Right kidney (tissue), 1 donor: ENCODE results near the gene VPS37D.
"Not testable (repeated sequence)": the region's sequence is repeated elsewhere in the genome, so short reads cannot be mapped to it uniquely, and the experiment has no call there.

ENCODE experiments used
- DNase-seq: peaks from one replicate; pipeline ENCODE4 v3.0.0-alpha.2; 2016

The VPS37D gene

DNA sequence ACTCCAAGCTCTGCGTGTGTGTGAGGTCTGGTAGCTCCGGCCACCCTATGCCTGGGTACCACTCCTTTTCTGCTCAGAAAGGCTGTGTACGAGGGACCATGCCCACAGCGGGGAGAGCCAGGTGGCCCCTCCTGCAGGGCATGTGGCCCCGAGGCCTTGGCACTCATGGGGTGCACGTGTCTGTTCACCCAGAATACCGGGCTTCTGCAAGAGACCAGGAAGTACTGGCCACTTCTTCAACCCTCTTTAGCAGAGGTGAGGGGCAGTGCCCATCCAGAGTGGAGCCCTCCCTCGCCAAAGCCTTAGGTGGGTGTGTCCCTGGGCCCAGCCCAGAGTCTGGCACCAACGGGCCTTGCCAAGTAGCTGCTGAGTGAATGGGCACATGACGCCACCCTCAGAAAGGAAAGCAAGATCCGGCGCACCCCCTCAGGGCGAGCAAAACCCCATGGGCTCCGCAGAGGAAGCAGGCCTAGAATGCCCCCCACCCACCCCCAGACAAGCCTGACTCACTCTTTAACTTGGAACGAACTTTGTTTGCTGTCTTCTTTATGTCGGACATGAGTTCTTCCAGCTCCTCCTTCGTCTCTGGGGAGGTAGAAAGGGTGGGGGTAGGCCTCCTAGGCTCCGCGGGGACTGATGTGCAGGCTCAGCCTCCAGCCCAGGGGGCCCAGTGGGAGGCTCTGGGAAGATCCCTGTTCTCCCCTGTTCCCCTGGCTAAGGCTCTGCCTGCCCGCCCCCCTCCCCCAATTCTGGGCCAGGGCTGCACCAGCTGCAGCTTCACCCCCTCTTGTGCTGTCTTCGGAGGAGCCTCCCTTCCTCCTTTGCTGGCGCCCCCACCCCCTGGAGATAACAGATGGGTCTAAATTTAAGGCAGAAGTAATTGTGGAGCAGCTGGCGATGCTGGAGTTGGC is 37.3 kb downstream of the VPS37D start:
- DNase-seq = no peak

DNA sequence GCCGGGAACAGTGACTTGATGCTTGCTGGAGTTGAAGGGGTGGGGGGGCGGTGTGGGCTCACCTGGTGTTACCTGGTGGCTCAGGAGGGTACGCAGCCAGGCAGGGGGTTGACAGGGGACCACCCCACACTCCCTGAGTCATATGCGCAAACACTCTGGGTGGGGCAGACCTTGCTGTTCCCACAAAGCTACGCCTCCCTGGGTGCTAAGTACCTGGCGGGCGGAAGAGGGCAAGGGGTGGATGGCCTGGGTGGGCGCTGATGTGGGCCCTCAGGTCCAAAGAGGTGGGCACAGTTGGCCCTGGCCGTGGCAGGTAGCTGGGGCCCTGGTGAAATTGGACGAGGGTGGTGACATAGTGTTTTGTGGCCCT is 37.9 kb downstream of the VPS37D start:
- DNase-seq = no peak

GRCh38 chr7:73706126-73707044 is 38.8 kb downstream of the VPS37D start:
- no peak for DNase-seq

DNA sequence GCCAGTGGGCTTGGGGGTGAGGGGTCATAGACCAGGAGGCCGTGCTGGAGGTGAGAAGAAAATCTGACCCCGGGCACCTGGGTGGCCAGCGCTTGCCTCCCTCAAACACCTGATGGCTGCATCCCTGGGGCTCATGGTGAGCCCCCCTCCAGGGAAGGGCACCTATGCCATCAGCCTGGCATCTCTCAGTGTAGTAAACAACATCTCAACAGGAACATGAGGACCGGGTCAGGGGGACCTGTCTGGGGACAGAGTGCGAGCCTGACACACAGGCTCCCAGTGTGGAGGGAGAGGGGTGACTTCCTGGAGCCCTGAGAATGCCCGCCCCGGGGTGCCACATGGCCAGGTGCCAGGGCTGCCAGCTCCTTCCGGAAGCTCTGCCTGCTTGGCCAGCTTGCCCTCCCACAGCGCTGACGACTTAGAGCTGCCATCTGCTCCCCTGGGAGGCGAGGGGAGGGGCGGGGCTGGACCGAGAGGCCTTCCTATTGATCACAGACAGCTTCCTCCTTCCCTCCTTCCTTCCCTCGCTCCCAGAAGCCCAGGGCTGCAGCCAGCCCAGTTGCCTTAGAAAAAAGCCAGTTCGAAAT is 39.5 kb downstream of the VPS37D start:
- no peak for DNase-seq

DNA sequence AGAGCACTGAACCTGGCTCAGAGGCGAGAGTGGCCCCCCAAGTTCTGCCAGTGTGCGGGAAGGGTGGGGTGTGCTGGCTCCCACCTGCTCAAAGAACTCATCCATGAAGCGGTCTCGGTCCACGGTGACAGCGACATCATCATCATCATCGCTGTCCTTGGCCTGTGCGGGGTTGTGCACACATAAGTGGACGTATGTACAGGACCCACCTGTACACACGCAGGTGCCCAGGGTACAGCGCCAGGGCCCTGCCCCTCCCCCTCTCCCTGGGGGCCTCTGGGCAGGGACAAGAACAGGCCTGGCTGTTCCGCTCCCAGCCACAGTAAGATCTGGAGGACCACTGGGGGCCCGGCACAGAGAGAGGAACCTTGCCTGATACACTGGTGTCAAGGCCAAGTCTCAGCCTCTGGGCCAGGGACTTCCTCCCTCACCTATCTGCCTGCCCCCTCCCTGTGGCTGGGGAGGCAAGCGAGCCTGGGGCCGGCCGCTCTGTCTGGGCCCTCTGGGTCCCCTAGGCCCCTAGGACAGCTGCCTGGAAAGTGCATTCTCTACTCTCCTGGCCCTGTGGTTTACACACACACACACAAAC is 41.4 kb downstream of the VPS37D start:
- DNase-seq = no peak

- DNase-seq = no peak
Observed at GRCh38 chr7:73712773-73713172, 45.1 kb downstream of the VPS37D start.

- DNase-seq = not testable (repeated sequence)
Observed at GRCh38 chr7:73713319-73713718, 45.7 kb downstream of the VPS37D start.

DNA sequence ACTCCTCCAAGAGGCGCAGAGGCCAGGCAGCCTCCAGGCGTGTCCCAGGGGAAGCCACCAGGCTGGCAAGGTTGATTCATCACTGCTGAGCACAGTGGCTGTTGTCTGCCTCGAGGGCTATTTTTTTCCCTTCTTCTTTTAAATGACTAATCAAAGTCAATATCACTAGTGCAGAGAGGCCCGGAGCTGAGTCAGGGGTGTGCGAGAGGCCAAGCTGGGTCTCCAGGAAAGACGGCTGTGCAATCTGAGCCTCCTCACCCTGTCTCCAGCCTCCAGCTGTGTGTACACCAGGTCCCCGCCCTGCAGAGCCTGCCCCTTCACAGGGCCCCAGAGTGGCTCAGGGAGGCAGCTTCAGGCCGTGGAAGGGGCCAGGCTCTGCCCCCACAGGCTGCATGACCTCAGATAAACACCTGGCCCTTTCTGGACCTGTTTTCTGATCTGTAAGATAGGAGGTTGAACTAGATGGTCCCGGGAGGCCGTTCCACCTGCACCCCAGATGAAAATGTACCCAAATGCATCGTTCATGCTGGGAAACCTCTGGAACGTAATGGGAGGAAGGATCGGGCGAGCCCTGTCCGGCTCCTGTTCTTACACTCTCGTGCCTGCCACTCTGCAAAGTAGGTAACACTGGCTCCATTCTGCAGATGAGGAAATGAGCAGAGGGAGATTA is 48.2 kb downstream of the VPS37D start:
- DNase-seq = peak; percentile 49

- no peak for DNase-seq
Observed at GRCh38 chr7:73716318-73716890, 48.8 kb downstream of the VPS37D start.

DNA sequence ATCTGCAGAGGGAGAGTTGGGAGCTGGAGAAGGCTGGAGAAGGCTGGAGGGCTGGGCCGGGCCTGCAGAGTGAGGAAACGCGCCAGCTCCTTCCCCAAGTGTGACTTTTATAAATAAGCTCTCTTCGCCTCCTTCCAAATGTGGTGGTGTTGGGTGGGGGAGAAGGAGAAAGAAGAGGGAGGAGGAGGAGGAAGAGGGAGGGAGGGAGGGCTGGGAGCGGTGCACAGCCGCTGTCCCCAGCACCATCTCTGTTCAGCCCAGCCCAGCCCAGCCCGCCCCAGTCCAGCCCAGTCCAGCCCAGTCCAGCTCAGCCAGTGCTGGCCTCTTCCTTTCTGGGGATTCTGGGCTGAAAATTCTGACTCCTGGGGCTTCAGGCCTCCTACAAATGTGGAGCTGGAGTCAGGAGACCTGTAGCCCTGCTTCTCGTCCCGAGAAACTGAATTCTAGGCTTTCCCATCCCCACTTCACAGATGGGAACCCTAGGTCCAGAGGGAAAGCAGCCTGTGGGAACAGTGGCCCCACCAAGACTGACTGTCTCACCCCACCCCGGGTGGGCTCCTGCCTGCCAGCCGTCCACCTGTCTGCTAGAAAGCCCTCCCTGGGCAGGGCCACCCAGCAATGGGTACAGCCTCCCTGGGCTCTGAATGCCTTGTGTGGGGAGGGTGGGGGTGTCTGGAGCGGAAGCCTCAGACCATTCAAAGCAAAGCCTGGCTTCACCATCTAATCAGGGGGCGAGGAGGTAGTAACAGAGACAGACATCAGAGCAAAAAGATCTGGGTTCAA is 49.6 kb downstream of the VPS37D start:
- no peak for DNase-seq

DNA sequence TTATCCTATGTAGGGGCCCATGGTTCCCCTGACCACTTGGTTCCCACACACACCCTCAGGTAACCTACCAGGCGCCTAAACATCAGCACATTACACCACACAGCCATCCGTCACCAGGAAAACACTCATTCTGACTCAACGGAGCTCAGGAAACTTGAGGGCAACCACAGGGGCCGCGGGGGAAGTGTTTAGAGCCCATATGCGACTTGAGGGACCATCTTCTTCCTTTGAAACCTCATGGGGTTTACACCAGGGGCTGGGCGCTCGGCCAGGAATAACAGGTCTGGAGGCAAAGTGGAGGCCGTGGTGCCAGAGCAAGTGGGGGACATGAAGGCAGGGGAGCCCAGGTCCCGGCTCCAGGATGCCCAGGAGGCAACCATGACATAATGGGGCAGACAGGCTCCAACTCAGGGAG is 50.4 kb downstream of the VPS37D start:
- DNase-seq = no peak

DNA sequence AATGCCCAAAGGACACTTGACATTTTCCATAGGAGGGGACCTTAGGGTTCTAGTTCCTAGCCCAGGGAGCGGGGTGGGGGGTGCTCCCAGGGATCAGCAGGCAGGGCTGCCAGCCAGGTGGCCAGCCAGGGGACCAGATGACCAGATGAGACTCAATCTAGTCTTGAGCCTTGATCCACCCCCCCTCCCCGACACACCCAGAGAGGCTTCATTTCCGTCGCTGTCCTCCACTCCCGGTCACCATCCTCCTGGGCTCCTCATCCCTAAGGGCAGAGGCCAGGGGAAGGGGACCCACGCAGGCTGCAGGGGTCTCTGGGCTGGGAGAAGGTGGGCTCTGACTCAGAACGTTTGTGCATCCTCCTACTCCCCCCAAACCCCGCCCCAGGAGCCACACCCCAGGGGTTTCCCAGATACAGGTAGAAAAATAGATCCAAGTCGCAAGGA is 50.8 kb downstream of the VPS37D start:
- DNase-seq = no peak

GRCh38 chr7:73718905-73719805 is 51.5 kb downstream of the VPS37D start, which contains the start of gene STX1A:
Gene STX1A (minus strand): TSS chr7:73719669. CDS start chr7:73719631, 38 bp downstream.
- DNase-seq = no peak

DNA sequence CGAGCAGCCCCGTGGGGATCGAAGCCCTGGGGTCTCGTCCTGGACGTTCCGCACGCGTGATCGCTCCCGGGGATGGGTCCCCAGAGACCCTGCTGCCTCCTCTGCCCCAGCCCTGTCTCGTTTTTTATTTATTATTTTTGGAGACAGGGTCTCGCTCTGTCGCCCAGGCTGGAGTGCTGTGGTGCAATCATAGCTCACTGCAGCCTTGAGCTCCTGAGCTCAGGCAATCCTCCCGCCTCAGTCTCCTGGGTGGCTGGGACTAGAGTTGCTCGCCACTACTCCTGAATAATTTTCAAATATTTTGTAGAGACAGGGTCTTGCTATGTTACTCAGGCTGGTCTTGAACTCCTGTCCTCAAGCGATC is 52.2 kb downstream of the VPS37D start:
- peak; percentile 64 for DNase-seq

- DNase-seq = not testable (repeated sequence)
Observed at GRCh38 chr7:73720443-73720842, 52.8 kb downstream of the VPS37D start.

DNA sequence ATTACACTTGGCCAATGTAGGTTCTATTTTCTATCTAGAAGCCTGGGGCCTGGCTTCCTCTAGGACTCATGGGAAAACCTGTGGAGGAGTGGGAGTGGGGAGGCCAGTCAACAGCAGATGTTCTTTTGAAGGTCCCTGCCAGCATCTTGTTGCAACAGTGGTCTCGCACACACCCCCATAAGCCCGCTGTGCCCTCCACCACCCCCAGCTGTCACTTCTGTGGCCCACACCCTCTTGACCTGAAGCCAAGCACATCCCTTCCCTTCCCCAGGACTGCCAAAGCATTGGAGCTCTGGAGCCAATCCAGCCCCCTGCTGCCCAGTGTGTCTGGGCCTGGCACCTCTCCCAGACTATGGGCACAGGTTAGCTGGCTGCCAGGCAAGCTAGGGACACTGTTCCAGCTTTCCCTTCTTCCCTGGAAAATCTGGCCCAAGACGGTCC is 53.8 kb downstream of the VPS37D start:
- DNase-seq = no peak
